Measurements from ENCODE around the gene CST4.
"Not testable (repeated sequence)": the region's sequence is repeated elsewhere in the genome, so short reads cannot be mapped to it uniquely, and the experiment has no call there.

Gene CST4

GRCh38 chr20:23687986-23688385, 852 bp downstream of the CST4 start:
- DNase-seq (ENCODE audit: low spot score): no peak

DNA sequence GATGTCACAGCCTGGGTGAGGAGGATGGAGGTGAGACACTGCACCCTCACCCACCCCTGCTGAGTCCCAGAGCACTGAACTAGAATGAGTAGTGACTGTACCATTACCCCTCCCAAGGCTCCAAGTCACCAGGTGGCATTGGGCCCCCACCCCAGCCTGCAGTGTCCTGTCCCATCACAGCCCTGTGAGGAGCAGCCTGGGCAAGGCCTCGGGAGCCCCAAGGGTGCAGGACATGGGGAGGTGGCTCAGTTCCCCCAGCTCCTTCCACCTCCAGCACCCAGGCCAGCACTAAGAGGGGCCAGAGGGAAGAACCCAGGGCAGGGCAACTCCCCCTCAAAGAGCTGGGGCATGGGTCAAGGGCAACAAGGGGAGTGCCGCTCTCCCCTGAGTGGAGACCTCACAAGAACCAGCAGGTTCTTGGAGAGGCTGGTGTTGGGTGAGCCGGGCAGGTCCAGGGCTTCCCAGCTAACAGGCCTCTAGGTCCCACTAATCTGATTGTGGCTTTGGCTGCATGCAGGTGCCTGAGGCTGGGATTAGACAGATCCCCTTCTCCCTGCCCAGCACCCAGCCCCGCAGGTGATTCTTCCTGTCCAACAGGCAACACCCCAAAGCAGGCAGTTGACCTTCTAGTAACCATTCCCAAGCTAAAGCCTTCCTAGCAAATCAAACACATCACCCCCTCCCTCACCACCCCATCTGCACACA, 2.6 kb downstream of the CST4 start:
- no peak for DNase-seq (ENCODE audit: low spot score)

GRCh38 chr20:23685529-23685896, 3.3 kb downstream of the CST4 start:
- not testable (repeated sequence) for DNase-seq (ENCODE audit: low spot score)

- DNase-seq (ENCODE audit: low spot score): no peak
Observed at GRCh38 chr20:23684261-23684660, 4.6 kb downstream of the CST4 start.

DNA sequence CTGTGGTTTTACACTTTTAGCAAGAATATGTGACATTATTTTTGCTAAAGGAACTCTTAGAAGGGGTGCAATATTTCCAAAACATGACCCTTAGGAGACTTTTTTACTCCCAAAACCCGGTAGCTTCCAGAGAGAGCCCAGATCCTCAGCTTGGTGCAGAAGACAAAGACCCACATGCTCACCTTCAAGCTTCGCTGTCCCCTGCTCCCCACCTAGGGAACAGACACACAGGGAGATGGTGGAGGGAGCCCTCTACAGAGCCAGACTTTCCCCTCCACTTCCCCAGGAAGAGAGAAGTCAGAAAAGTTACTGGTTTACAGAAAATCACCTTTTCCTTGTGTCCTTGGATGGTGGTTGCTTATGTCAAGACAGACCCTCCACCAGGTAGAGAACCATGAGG, 5.0 kb downstream of the CST4 start:
- no peak for DNase-seq (ENCODE audit: low spot score)

DNA sequence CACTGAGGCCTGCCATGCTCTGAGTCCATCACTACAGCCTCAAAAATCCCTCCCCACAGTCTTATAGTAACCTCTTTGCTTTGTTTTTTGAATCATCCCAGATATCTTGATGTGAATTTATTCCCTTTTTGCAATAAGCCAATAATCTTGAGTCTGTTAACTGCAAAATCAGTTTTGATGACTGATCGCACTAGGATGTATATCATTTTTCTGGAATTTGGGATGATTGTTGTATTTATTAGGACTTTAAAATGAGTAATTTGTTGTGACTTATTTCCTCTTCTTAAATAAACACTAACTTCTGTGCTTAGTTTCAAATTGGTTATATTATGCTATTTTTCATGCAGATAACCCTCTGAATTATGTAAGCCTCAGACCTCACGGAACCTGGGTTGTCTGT, 5.6 kb downstream of the CST4 start:
- no peak for DNase-seq (ENCODE audit: low spot score)

- DNase-seq (ENCODE audit: low spot score): no peak
Observed at GRCh38 chr20:23680146-23680545, 8.7 kb downstream of the CST4 start.

- DNase-seq (ENCODE audit: low spot score): no peak
Observed at GRCh38 chr20:23679133-23680092, 9.4 kb downstream of the CST4 start.

DNA sequence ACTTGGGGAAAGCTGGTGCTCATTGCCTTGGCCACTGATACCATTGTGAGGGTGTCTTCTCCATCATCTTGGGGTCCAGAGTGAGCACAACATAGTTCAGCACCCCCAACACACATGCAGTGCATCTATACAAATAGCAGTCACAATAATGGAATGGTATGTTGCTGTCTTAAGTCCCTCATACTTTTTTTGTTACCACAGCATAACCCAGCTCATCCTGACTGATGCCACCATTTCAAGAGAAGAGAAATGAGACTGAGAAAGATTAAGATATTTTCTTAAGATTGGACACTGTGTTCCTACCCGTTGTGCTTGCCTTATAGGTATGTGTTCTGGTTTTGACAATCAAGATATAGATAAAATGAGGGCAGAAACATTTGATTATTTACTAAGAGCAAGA, 15.6 kb downstream of the CST4 start:
- DNase-seq (ENCODE audit: low spot score): no peak

- DNase-seq (ENCODE audit: low spot score): no peak
Observed at GRCh38 chr20:23672158-23672557, 16.7 kb downstream of the CST4 start.

DNA sequence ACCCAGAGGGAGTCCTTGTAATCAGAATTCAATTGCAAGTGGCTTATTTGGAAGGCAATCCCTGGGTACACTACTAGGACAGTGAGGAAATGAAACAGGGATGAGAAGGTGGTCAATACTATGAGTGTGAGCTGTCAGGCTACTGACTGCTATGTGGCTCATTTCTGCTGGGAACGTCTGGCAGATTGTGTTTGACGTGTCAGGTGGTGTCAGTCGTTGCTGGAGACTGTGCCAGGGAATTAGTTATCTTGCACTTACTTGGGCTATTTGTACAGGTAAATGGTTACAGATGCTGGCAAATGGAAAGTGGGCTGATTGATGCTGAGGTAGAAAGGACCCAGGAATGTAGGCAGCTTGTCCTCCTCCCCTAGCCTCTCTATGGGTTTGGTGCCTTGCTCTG, 17.4 kb downstream of the CST4 start:
- DNase-seq (ENCODE audit: low spot score): no peak

DNA sequence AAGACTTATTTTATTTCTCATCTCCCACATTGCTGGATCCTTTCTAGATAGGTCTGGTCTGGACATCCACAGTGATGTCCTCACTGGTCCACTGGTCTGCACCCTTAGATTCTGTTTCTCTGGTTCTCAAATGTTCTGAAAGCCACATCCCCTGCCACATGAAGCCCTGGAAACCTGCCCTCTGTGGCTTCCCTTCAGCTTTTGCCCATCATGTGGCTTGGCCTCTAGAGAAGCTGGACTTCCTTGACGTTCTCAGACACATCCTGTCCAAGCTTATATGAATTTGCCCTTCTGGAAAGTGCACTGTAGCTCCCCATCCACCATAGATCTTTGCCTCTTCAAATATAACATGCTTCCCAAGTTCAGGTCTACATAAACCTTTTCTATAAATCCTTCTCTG, 18.5 kb downstream of the CST4 start:
- DNase-seq (ENCODE audit: low spot score): no peak

DNA sequence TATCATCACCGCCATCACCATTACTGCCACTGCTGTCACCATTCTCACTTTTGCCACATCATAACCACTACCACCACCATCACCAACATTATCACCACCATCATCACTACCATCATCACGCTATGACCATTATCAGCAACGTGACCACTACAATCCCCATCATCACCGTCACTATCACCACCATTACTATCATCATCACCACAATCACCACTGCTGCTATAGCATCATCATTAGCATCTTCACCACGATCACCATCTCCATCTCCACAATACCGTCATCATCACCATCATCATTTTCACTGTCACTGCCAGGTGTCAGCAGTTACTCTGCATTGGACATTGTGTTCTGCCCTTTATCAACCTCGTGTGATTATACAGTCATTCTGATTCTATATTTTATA, 19.0 kb downstream of the CST4 start:
- DNase-seq (ENCODE audit: low spot score): no peak

GRCh38 chr20:23669327-23669726, 19.5 kb downstream of the CST4 start:
- no peak for DNase-seq (ENCODE audit: low spot score)

DNA sequence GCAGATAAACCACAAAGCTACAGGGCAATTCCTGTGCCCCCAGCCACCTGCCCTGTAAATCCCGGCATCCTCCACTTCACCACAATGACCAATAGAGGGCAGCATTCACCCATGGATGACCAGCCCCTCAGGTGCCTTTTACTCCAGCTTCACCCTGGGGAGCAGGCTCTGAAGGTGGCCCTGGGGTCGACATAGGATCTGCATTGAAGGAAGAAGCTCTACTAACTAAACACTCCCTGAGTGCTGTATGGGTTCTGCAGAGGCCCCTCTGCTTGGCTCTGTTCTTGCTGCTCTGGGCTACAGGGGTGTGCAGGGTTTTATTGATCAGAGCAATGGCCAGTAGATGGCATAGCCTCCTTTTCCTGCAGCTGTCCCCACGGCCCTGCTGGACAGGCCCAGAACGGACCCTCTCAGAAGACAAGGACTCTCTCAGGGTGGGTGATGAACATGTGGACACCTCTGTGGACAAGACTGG, 20.3 kb downstream of the CST4 start:
- DNase-seq (ENCODE audit: low spot score): peak; percentile 62

DNA sequence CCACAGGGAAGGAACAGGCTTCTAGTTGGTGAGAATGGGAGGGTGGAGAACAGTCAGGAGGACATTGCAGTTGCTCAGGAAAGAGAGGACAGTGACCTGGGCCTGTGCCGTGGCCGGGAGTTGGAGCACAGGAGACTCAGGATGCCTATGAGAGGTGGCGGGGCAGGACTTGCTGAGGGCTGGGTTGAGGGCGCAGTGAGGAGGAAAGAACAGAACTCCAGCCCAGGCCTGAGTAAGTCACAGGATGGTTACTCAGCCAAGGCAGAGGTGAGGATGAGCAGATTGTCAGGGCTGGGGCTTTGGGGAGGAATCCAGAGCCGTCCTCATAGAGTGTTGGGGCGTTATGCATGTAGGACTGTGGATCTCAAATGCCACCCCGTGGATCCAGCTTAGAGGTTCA, 21.2 kb downstream of the CST4 start:
- DNase-seq (ENCODE audit: low spot score): no peak

DNA sequence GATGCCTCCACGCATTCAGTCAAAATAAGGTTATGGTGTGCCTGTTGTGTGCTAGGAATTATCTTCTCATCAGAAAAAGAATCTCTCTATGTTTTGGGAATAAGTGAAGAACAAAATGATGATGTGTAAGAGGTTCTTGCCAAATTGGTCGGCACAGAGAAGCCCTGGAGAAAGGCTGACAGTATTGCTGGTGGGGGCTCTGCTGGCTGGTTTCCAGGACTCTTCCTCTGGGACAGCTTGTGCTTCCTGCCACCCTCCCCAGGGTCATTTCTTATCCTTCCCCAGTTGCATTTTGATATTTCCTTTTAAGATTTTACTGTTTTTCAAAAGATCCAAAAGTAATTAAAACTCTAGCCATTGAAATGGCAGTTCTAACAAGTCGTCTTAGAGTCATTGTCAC, 22.1 kb downstream of the CST4 start:
- no peak for DNase-seq (ENCODE audit: low spot score)

DNA sequence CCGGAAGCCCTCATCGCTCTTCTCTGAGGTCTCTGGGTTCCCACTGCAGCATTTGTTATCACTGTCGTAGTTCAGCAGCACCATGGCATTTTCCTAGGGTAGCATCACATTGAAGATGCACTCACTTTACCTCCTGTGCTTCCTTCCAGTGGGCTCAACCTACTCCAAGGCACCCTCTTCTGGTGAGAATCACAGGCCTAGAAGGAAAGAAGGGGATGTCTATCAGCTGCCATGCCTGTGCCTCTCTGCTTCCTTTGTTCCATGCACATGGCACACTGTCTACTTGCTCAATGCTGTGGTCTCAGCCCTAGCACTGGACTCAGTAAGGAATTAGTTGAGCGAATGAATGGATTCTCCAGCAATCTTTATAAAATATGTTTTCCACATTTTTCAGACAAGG, 22.6 kb downstream of the CST4 start:
- DNase-seq (ENCODE audit: low spot score): no peak

DNA sequence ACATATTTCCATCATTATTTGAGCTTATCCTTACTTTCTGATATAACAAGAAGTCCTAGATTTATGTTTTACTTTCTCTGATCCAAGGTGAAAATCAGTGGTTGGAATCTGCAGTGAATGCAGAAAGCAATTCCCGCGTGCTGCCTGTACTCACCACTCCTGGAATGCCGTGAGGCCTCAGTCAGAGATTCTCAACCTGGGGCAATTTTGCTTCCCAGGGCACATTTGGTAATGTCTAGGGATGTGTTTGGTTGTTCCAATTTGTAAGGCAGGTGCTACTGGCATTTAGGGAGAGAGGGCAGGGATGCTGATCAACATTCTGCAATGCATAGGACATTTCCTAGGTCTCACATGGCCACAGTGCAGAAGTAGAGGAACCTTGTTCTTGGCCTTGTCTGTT, 23.9 kb downstream of the CST4 start:
- no peak for DNase-seq (ENCODE audit: low spot score)

DNA sequence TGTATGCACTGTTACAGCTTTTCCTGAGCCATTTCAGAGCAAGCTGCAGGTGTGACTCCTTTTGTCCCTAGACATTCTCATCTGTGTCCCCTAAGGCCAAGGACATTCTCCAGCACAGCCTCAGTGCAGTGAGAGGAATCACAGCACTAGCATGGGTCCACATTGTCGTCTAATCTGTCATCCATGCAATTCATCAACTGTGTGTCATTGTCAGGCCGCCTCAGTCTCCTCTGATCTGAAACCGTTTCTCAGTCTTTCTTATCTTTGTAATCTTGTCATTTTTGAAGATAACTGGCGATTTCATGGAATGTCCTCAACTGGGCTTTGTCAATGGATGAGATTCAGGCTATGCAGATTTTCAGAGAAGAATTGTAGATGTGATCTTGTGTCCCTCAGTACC, 24.8 kb downstream of the CST4 start:
- DNase-seq (ENCODE audit: low spot score): not testable (repeated sequence)

DNA sequence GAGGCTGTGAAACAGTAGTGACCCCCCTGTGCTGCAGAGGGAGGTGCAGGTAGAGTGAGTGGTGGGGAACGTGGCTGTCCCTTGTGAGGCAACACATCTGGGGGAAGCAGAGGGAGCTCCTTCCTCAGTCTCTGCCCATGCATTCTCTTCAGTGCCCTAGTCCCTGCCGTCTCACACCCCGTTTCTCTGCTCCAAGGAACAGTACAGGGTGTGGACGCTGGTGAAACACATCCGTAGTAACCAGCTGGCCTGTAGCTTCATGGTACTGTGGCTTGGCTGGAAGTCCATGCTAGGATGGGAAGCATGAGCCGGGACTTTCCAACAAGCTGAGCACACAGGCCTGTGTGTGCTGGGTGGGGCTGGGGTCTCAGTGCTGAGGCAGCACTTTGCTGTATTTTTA, 25.7 kb downstream of the CST4 start:
- DNase-seq (ENCODE audit: low spot score): no peak

DNA sequence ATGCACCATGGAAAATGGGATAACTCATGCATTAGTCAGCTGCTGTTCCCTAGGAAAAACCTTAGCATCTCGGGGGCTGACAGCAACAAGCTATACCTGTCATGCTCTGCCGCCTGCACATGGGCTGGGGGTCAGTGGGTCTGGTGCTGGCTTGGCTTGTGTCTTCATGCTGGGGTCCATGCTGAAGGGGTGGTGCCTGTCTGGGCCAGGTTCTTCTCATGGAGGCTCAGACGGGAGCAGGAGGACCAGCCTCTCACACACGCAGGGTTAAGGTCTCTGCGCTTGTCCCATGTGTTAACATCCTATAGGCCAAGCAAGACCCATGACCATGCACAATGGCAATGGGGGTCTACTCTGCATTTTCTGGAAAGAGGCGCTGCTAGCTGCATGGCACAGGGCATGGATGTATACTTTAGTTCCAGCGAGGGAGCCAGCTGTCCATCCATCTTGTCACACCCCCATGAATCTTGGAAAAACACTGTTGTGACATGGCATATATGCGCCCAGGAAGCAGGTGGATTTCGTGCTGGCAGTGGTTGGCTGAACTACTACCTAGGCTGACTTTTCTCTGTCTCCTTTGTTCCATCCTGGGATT, 26.5 kb downstream of the CST4 start:
- DNase-seq (ENCODE audit: low spot score): no peak

- DNase-seq (ENCODE audit: low spot score): no peak
Observed at GRCh38 chr20:23661002-23661429, 27.8 kb downstream of the CST4 start.

All from COLO829 (cell line).